ENCODE measurements around the gene HEXA. TPM values are rescaled to one million over a fixed set of nuclear protein-coding genes. Genes with fewer than 3 reads are reported as not detected.
"Not testable (repeated sequence)": the region's sequence is repeated elsewhere in the genome, so short reads cannot be mapped to it uniquely, and the experiment has no call there.

The HEXA gene
- total RNA-seq, 1 donor from 2014 or later = 102 TPM

- intact Hi-C loops (cut with DNase I) = no loop called here
- ATAC-seq = no peak
Measured at GRCh38 chr15:72379856-72380430, 4.1 kb upstream of the HEXA start.

GRCh38 chr15:72379106-72379505 lies 3.3 kb upstream of the HEXA start:
- intact Hi-C loops (cut with DNase I); ATAC-seq; DNase-seq (ENCODE audit: low spot score): not testable (repeated sequence)

More at GRCh38 chr15:72379856-72380430, 4.1 kb upstream of the HEXA start:
- no peak for DNase-seq (ENCODE audit: low spot score)

GRCh38 chr15:72377331-72377730 lies 1.5 kb upstream of the HEXA start:
- intact Hi-C loops (cut with DNase I) = no loop called here
- ATAC-seq (no peak), DNase-seq (ENCODE audit: low spot score) (no peak)

- DNase-seq (ENCODE audit: low spot score) (no peak), ATAC-seq (peak; percentile 66)
- intact Hi-C loops (cut with DNase I) = no loop called here
Measured at GRCh38 chr15:72375501-72375845, 341 bp downstream of the HEXA start.

GRCh38 chr15:72372361-72372760 lies 3.5 kb downstream of the HEXA start:
- intact Hi-C loops (cut with DNase I) = no loop called here
- ATAC-seq (no peak), DNase-seq (ENCODE audit: low spot score) (no peak)

GRCh38 chr15:72369964-72370363 lies 5.8 kb downstream of the HEXA start:
- DNase-seq (ENCODE audit: low spot score) (no peak), ATAC-seq (no peak)
- intact Hi-C loops (cut with DNase I) = no loop called here

GRCh38 chr15:72368899-72369298 lies 6.9 kb downstream of the HEXA start:
- DNase-seq (ENCODE audit: low spot score) (no peak), ATAC-seq (peak; percentile 62)
- intact Hi-C loops (cut with DNase I) = no loop called here

- intact Hi-C loops (cut with DNase I) = no loop called here
- ATAC-seq = peak; percentile 48
- DNase-seq (ENCODE audit: low spot score) = no peak
Measured at GRCh38 chr15:72368325-72368724, 7.5 kb downstream of the HEXA start.

GRCh38 chr15:72365844-72366243 lies 10.0 kb downstream of the HEXA start:
- DNase-seq (ENCODE audit: low spot score) (no peak), ATAC-seq (peak; percentile 60)
- intact Hi-C loops (cut with DNase I) = no loop called here

GRCh38 chr15:72361176-72361575 lies 14.6 kb downstream of the HEXA start:
- ATAC-seq = no peak
- DNase-seq (ENCODE audit: low spot score) = no peak
- intact Hi-C loops (cut with DNase I) = no loop called here

- peak; percentile 66 for DNase-seq (ENCODE audit: low spot score)
- intact Hi-C loops (cut with DNase I) = no loop called here
- peak; percentile 78 for ATAC-seq
Measured at GRCh38 chr15:72358650-72359171, 17.1 kb downstream of the HEXA start.

- intact Hi-C loops (cut with DNase I) = no loop called here
- DNase-seq (ENCODE audit: low spot score) (no peak), ATAC-seq (no peak)
Measured at GRCh38 chr15:72358121-72358520, 17.7 kb downstream of the HEXA start.

GRCh38 chr15:72354496-72354895 lies 21.3 kb downstream of the HEXA start:
- intact Hi-C loops (cut with DNase I) = no loop called here
- no peak for ATAC-seq
- DNase-seq (ENCODE audit: low spot score) = no peak

GRCh38 chr15:72353266-72353665 lies 22.5 kb downstream of the HEXA start:
- DNase-seq (ENCODE audit: low spot score) = no peak
- intact Hi-C loops (cut with DNase I) = no loop called here
- no peak for ATAC-seq

GRCh38 chr15:72345806-72346205 lies 30.0 kb downstream of the HEXA start:
- intact Hi-C loops (cut with DNase I) = no loop called here
- DNase-seq (ENCODE audit: low spot score) (no peak), ATAC-seq (no peak)

GRCh38 chr15:72345280-72345679 lies 30.5 kb downstream of the HEXA start:
- DNase-seq (ENCODE audit: low spot score) (no peak), ATAC-seq (no peak)
- intact Hi-C loops (cut with DNase I) = no loop called here

- intact Hi-C loops (cut with DNase I) = no loop called here
- ATAC-seq (no peak), DNase-seq (ENCODE audit: low spot score) (no peak)
Measured at GRCh38 chr15:72344602-72345001, 31.2 kb downstream of the HEXA start.

GRCh38 chr15:72342385-72342784 lies 33.4 kb downstream of the HEXA start:
- intact Hi-C loops (cut with DNase I) = no loop called here
- DNase-seq (ENCODE audit: low spot score) = no peak
- no peak for ATAC-seq

- intact Hi-C loops (cut with DNase I) = no loop called here
- ATAC-seq (no peak), DNase-seq (ENCODE audit: low spot score) (no peak)
Measured at GRCh38 chr15:72341361-72341760, 34.5 kb downstream of the HEXA start.

- ATAC-seq = no peak
- intact Hi-C loops (cut with DNase I) = no loop called here
- no peak for DNase-seq (ENCODE audit: low spot score)
Measured at GRCh38 chr15:72340366-72340765, 35.4 kb downstream of the HEXA start.

GRCh38 chr15:72339777-72340177 lies 36.0 kb downstream of the HEXA start:
- intact Hi-C loops (cut with DNase I) = loop anchor here (5.0 kb wide), 1 partner anchor 343 kb away; no protein-coding TSS in a partner anchor
- peak; percentile 85 for ATAC-seq

More at GRCh38 chr15:72339777-72340177, 36.0 kb downstream of the HEXA start:
- DNase-seq (ENCODE audit: low spot score) = no peak
